Peyer's patch (tissue), 4 donors: ENCODE measurements around the gene STIMATE. TPM values are rescaled to one million over a fixed set of nuclear protein-coding genes. Genes with fewer than 3 reads are reported as not detected.

Source experiments
- DNase-seq, 3 donors: peaks; one replicate each; pipeline ENCODE4 v3.0.0-alpha.2; 2017 to 2019
- H3K27ac ChIP-seq, 4 donors: fragments of 200-600 bp; sonication (generic); one replicate each; pipeline ENCODE4 v1.5.1; 2016 to 2019
- H3K27me3 ChIP-seq, 2 donors: fragments of 200-600 bp; sonication (generic); one replicate each; pipeline ENCODE4 v1.5.1; 2019
- H3K36me3 ChIP-seq, 3 donors: fragments of 200-600 bp; sonication (generic); one replicate each; pipeline ENCODE4 v1.5.1; 2016 to 2019
- H3K4me1 ChIP-seq, 4 donors: fragments of 200-600 bp; sonication (generic); one replicate each; pipeline ENCODE4 v1.5.1; 2016 to 2019
- H3K4me3 ChIP-seq, 4 donors: fragments of 200-600 bp; sonication (generic); 1 replicate in 3 of 4; 2 replicates in 1 of 4; pipeline ENCODE4 v1.5.1; 2016 to 2019; ENCODE audit warnings: mild to moderate bottlenecking in 1 of 4
- H3K9me3 ChIP-seq, 4 donors: fragments of 200-600 bp; sonication (generic); one replicate each; pipeline ENCODE4 v1.5.1; 2016 to 2019; ENCODE audit warnings: mild to moderate bottlenecking in 1 of 4
- CTCF ChIP-seq, 6 experiments: fragments of 450-650 bp in 4 of 6; fragments of 200-600 bp in 2 of 6; sonication (generic) in 1 of 6; IDR thresholded peaks; one replicate each; pipeline ENCODE4 v1.5.1; 2017 to 2019; ENCODE audit warnings: antibody characterized with exemption in 6 of 6, mild to moderate bottlenecking in 3 of 6, moderate library complexity in 1 of 6
- POLR2A ChIP-seq, 2 donors: fragments of 450-650 bp; IDR thresholded peaks; one replicate each; pipeline ENCODE4 v1.5.1; 2017; ENCODE audit warnings: antibody characterized with exemption in 2 of 2, mild to moderate bottlenecking in 2 of 2, moderate library complexity in 2 of 2
- total RNA-seq, 4 donors: library from RNA; depleted of rRNA; stranded (reverse); fragments of >200 nt; gene quantifications; one replicate each; pipeline ENCODE4 v1.1.0, GENCODE V29; 2016

Gene STIMATE
- 10 to 100 TPM; 16.1 to 91.6 (median 17.0) TPM for total RNA-seq

DNA sequence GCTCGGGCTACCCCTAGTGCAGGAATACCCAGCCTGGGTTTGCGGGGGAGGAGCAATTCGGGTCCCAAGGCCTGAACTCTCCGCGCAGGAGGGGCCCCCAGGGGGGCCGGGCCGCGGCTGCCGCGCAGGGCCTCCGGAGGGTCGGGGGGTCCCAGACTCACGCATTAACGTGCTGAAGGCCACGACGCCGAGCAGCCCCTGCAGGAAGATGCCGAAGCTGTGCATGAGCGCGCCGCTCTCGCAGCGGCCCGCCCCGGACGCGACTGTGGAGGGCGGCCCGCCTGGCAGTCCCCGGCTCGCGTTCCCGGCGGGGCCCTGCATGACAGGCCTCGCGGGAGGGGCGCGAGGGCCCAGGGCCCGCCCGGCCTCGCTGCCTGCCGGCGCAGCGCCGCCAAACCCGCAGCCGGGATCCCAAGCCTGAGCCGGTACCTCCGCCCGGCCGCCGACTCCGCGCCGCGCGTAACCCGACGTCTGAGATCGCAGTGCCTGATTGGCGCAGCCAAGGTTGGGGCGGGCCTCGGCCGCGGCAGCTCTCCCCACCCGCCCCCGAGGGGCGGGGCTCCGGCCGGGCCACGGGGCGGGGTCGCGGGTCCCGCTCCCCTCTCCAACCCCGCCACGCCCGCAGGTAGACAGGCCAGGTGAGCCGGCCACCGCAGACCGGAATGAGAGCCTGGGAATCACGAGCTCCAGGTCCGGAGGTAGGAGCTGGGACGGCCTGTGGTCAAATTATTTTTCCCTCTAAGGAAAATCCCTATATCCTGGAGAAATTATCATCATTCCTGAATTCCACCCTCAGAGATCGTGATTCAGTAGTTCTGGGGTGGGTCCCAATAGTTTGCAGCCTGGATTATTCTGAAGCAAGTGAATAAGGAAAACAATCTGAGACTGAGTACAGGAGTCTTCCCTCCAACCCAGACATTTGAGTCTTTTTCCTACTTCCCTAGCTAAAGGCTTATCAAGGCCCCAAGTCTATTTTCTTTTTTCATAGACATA, at the start of gene STIMATE:
STIMATE (minus strand) TSS at position 419 of the 993 bp plus-strand sequence; CDS start at position 321, 98 bp downstream.
- H3K4me1 ChIP-seq = peaks cover 0 to 38% (median 3%) of the 10 kb centered on the region in 4 donors
- H3K27me3 ChIP-seq = no peaks in the 10 kb centered on the region
- peak within 1 kb of the TSS; percentile 70 to 96 (median 90) for H3K4me3 ChIP-seq
- TF ChIP-seq CTCF (IDR thresholded peaks at IDR 0.05) (peak in 1 of 6 experiments; percentile 19), POLR2A (IDR thresholded peaks at IDR 0.05) (peak; percentile 20 to 62)
- H3K9me3 ChIP-seq = no peaks in the 10 kb centered on the region
- no peaks in the 10 kb centered on the region for H3K36me3 ChIP-seq
- DNase-seq = peak; percentile 81 to 94 (median 93)
- H3K27ac ChIP-seq = peak within 1 kb of the TSS; percentile 55 to 79 (median 72)

DNA sequence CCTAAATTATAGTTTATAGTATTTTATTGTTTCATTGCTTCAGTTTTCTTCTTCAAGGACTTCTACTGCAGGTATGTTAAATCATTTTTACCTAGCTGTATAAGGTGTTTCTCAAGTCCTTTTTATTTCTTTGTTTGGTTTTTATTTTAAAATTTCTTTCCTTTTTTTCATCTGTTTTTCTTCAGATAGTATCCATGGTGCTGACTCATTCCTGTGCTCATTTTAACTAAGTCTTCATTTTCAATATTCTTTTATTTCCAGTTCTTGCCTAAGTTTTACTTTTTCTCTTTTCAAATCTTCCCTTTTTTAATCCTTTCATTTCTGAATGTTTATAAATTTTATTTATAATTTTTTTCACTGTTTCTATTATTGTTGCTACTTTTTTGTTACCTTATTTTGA, 42.3 kb upstream of the STIMATE start:
- H3K4me3 ChIP-seq = no peak overlapping the region
- no peaks in the 10 kb centered on the region for H3K27me3 ChIP-seq
- no peak for DNase-seq
- TF ChIP-seq POLR2A (IDR thresholded peaks at IDR 0.05) (no peak), CTCF (IDR thresholded peaks at IDR 0.05) (no peak)
- no peaks in the 10 kb centered on the region for H3K4me1 ChIP-seq
- no peaks in the 10 kb centered on the region for H3K36me3 ChIP-seq
- no peaks in the 10 kb centered on the region for H3K9me3 ChIP-seq
- H3K27ac ChIP-seq = no peak overlapping the region

DNA sequence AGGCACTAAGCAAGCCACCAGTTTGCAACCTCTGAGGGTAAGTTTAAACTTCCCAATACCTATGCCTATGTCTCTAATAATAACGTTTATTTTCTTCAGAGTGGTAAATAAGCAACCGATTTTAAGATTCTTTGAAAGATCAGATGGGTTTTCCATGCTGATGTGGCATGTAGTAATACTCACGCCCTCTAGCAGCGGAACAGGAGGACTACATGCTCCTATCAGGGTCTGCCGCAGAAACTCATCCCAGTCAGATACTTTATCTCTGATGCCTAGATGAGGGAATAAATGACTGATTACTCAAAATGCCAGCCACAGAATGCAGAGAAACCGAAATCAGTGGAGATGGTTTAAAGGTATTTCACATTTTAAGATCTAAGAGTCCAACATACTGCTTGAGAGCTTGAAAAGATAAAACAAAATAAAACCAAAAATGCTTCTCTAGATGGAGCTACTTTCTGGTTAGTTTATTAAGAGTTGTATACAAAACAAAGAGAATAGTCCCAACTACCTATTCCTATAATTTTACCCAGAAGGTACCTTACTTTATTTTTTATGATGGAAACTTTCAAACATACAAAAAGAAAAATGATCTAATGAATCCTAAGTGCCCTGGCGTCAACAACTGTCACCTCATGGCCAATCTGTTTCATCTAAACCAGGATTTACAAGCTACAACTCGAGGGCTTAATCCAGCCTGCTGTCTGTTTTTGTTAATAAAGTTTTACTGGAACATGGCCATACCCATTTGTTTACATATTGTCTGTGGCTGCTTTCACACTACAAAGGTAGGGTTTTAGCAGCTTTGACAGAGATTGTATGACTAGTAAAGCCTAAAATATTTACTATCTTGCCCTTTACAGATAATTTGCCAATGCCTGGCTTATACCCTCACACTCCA, 37.5 kb upstream of the STIMATE start:
- DNase-seq = peak in 2 of 3 donors; percentile 52 to 80
- no peaks in the 10 kb centered on the region for H3K4me1 ChIP-seq
- H3K27ac ChIP-seq = no peak overlapping the region
- no peak overlapping the region for H3K4me3 ChIP-seq
- H3K27me3 ChIP-seq = no peaks in the 10 kb centered on the region
- TF ChIP-seq POLR2A (IDR thresholded peaks at IDR 0.05) (no peak), CTCF (IDR thresholded peaks at IDR 0.05) (peak; percentile 56 to 75 (median 70))
- no peaks in the 10 kb centered on the region for H3K9me3 ChIP-seq
- peaks cover 0 to 1% (median 0%) of the 10 kb centered on the region in 3 donors for H3K36me3 ChIP-seq

DNA sequence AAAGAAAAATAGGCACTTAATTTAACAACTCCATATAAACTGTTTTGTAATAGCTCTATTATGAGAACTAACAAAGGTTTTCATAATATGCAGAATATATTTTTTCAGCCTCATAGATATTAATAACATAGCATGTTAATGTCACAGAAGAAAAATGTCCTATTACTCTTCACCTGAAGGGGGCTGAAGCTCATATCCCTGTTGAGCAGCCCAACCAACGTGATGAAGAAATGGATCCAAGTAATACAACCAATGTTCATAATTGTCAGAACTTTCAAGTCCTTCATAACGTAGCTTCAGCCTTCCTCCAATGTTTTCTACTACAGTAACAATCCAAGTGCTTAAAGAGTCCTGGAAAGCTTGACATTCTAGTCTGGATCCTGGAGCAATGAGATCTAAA, 34.5 kb upstream of the STIMATE start:
- peaks cover 0 to 13% (median 0%) of the 10 kb centered on the region in 3 donors for H3K36me3 ChIP-seq
- no peaks in the 10 kb centered on the region for H3K4me1 ChIP-seq
- H3K4me3 ChIP-seq = no peak overlapping the region
- DNase-seq = no peak
- H3K27me3 ChIP-seq = no peaks in the 10 kb centered on the region
- no peaks in the 10 kb centered on the region for H3K9me3 ChIP-seq
- no peak overlapping the region for H3K27ac ChIP-seq
- TF ChIP-seq POLR2A (IDR thresholded peaks at IDR 0.05) (no peak), CTCF (IDR thresholded peaks at IDR 0.05) (peak in 1 of 6 experiments; percentile 4)

DNA sequence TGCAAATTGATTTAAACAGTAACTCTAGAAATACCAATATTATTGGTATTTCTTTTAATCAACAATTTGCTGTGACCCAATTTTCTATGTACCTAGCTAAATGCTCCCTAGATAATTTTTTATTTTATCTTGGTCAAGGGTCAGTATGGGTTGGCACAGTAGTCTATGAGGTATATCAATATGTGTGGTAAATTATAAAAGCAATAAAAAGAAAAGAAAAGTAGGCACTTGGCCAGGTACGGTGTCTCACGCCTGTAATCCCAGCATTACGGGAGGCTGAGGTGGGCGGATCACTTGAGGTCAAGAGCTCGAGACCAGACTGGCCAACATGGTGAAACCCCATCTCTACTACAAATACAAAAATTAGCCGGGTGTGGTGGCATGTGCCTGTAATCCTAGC, 34.0 kb upstream of the STIMATE start:
- H3K9me3 ChIP-seq = no peaks in the 10 kb centered on the region
- no peak overlapping the region for H3K4me3 ChIP-seq
- no peak for TF ChIP-seq POLR2A (IDR thresholded peaks at IDR 0.05)
- no peak for TF ChIP-seq CTCF (IDR thresholded peaks at IDR 0.05)
- no peak for DNase-seq
- H3K4me1 ChIP-seq = no peaks in the 10 kb centered on the region
- H3K36me3 ChIP-seq = peaks cover 0 to 13% (median 0%) of the 10 kb centered on the region in 3 donors
- H3K27me3 ChIP-seq = no peaks in the 10 kb centered on the region
- H3K27ac ChIP-seq = no peak overlapping the region
